ENCODE measurements around the gene ANAPC5.
"Not testable (repeated sequence)": the region's sequence is repeated elsewhere in the genome, so short reads cannot be mapped to it uniquely, and the experiment has no call there.

GRCh38 chr12:121280531-121280930 is 71.7 kb downstream of the ANAPC5 start:
- TF ChIP-seq CTCF, POLR2A (IDR thresholded peaks at IDR 0.05): not testable (repeated sequence)
